PC-9 (cell line): Measurements from ENCODE around the gene ANKRD16. TPM values are rescaled to one million over a fixed set of nuclear protein-coding genes. Genes with fewer than 3 reads are reported as not detected.
"Not testable (repeated sequence)": the region's sequence is repeated elsewhere in the genome, so short reads cannot be mapped to it uniquely, and the experiment has no call there.

Experiments
- BruUV-seq: library from RNA; stranded (reverse); fragments of 400-500 nt; replicated peaks from 2 replicates; lab custom pipeline; 2021; lab: Mats Ljungman, UMichigan
- CTCF ChIA-PET: fragments of 300-600 bp; sonication (Branson Sonifier 250); formaldehyde crosslinking; loops from one replicate; lab custom pipeline; 2022; ENCODE audit warnings: antibody characterized with exemption; lab: Charles Lee
- POLR2A ChIA-PET: fragments of 300-600 bp; sonication (Branson Sonifier 250); formaldehyde crosslinking; loops from one replicate; lab custom pipeline; 2022; ENCODE audit warnings: antibody characterized with exemption; ENCODE audit not compliant: unreplicated experiment; lab: Charles Lee
- DNase-seq, 2 experiments: peaks; one replicate each; pipeline versions ENCODE4 v3.0.0 to v3.0.0-alpha.2; 2015 to 2022; ENCODE audit warnings: mixed read lengths in 1 of 2
- H2AFZ ChIP-seq: fragments of 200-600 bp; sonication (generic); 2 replicates; pipeline ENCODE4 v1.8.1; 2017; ENCODE audit warnings: antibody characterized with exemption
- H3F3A ChIP-seq: fragments of 200-600 bp; sonication (generic); 2 replicates; pipeline ENCODE4 v1.8.1; 2017; ENCODE audit warnings: antibody characterized with exemption, mild to moderate bottlenecking, low read depth; ENCODE audit not compliant: insufficient read depth
- H3K27ac ChIP-seq: fragments of 200-600 bp; sonication (generic); 2 replicates; pipeline ENCODE4 v1.6.1; 2016; ENCODE audit warnings: mixed run types
- H3K27me3 ChIP-seq: fragments of 200-600 bp; sonication (generic); 2 replicates; pipeline ENCODE4 v1.6.1; 2016; ENCODE audit warnings: low read depth, mixed run types; ENCODE audit not compliant: insufficient read depth
- H3K36me3 ChIP-seq: fragments of 200-600 bp; sonication (generic); 2 replicates; pipeline ENCODE4 v1.6.1; 2016; ENCODE audit warnings: low read depth, mixed run types
- H3K4me1 ChIP-seq: fragments of 200-600 bp; sonication (generic); replicated peaks from 2 replicates; pipeline ENCODE4 v1.6.1; 2016; ENCODE audit warnings: mixed run types; ENCODE audit not compliant: insufficient read depth
- H3K4me2 ChIP-seq: fragments of 200-600 bp; sonication (generic); 2 replicates; pipeline ENCODE4 v1.6.1; 2017; ENCODE audit warnings: mixed run types
- H3K4me3 ChIP-seq: fragments of 200-600 bp; sonication (generic); 2 replicates; pipeline ENCODE4 v1.6.1; 2016; ENCODE audit warnings: mixed run types
- H3K79me2 ChIP-seq: fragments of 200-600 bp; sonication (generic); 2 replicates; pipeline ENCODE4 v1.6.1; 2017; ENCODE audit warnings: low read depth, mixed run types
- H3K9me2 ChIP-seq: fragments of 200-600 bp; sonication (generic); 2 replicates; pipeline ENCODE4 v1.8.1; 2017; ENCODE audit warnings: mild to moderate bottlenecking; ENCODE audit not compliant: insufficient read depth
- H3K9me3 ChIP-seq: fragments of 200-600 bp; sonication (generic); 2 replicates; pipeline ENCODE4 v1.8.1; 2016; ENCODE audit warnings: low read depth; ENCODE audit not compliant: insufficient read depth
- H4K20me1 ChIP-seq: fragments of 200-600 bp; sonication (generic); 2 replicates; pipeline ENCODE4 v1.8.1; 2017; ENCODE audit not compliant: insufficient read depth
- EZH2 ChIP-seq: fragments of 200-600 bp; sonication (generic); IDR thresholded peaks from 2 replicates; pipeline ENCODE4 v1.8.0; 2017; ENCODE audit warnings: antibody characterized with exemption, low read depth
- intact Hi-C: fragments of 100-400 bp; cut with micrococcal nuclease; formaldehyde crosslinking; loops from one replicate; pipeline ENCODE4 v1.10.0; 2022; ENCODE audit not compliant: unreplicated experiment
- total RNA-seq: library from RNA; stranded (reverse); gene quantifications from 2 replicates; pipeline ENCODE4 v1.2.3, GENCODE V29; 2021
- TF ChIP-seq, protein P1 (sequence below): fragments of 200-600 bp; sonication (generic); conservative IDR thresholded peaks from 2 replicates; pipeline ENCODE4 v1.6.1; 2017; ENCODE audit warnings: mixed run types, antibody characterized with exemption, mild to moderate bottlenecking, moderate library complexity

The ANKRD16 gene
- total RNA-seq, 1 experiment from 2014 or later: 9.8 TPM

- no peak overlapping the region for H3K4me2 ChIP-seq
- no peaks in the 10 kb centered on the region for H3K9me3 ChIP-seq
- no peak overlapping the region for H3K4me3 ChIP-seq
- CTCF ChIA-PET: no interaction called here
- no TSS peak for BruUV-seq
- no peaks in the 10 kb centered on the region for H3K36me3 ChIP-seq
- POLR2A ChIA-PET: no interaction called here
- H3K4me1 ChIP-seq: peaks cover 6% of the 10 kb centered on the region
- intact Hi-C loops: no loop called here
- H3F3A ChIP-seq: no peaks in the 10 kb centered on the region
- no peaks in the 10 kb centered on the region for H3K79me2 ChIP-seq
- no peaks in the 10 kb centered on the region for H4K20me1 ChIP-seq
- DNase-seq: no peak
- TF ChIP-seq, protein P1, sequence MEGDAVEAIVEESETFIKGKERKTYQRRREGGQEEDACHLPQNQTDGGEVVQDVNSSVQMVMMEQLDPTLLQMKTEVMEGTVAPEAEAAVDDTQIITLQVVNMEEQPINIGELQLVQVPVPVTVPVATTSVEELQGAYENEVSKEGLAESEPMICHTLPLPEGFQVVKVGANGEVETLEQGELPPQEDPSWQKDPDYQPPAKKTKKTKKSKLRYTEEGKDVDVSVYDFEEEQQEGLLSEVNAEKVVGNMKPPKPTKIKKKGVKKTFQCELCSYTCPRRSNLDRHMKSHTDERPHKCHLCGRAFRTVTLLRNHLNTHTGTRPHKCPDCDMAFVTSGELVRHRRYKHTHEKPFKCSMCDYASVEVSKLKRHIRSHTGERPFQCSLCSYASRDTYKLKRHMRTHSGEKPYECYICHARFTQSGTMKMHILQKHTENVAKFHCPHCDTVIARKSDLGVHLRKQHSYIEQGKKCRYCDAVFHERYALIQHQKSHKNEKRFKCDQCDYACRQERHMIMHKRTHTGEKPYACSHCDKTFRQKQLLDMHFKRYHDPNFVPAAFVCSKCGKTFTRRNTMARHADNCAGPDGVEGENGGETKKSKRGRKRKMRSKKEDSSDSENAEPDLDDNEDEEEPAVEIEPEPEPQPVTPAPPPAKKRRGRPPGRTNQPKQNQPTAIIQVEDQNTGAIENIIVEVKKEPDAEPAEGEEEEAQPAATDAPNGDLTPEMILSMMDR: no peak
- TF ChIP-seq EZH2: no peak
- no peak overlapping the region for H2AFZ ChIP-seq
- H3K27ac ChIP-seq: no peak overlapping the region
- H3K9me2 ChIP-seq: no peaks in the 10 kb centered on the region
- H3K27me3 ChIP-seq: no peaks in the 10 kb centered on the region
These were observed 61.9 kb downstream of the ANKRD16 start for GRCh38 chr10:5827841-5828240.

DNA sequence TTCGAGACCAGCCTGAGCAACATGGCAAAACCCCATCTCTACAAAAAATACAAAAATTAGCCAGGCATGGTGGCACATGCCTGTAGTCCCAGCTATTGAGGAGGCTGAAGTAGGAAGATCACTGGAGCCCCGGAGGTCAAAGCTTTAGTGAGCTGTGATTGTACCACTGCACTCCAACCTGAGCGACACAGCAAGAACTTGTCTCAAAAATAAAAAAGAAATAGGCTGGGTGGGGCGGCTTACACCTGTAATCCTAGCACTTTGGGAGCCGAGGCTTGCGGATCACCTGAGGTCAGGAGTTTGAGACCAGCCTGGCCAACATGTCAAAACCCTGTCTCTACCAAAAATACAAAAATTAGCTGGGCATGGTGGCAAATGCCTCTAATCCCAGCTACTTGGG is 63.2 kb downstream of the ANKRD16 start:
- POLR2A ChIA-PET: interaction anchor here (0.6 kb wide), 1 partner anchor 9 kb away, joined by 3 read pairs; no protein-coding TSS in a partner anchor
- CTCF ChIA-PET: not testable (repeated sequence)

DNA sequence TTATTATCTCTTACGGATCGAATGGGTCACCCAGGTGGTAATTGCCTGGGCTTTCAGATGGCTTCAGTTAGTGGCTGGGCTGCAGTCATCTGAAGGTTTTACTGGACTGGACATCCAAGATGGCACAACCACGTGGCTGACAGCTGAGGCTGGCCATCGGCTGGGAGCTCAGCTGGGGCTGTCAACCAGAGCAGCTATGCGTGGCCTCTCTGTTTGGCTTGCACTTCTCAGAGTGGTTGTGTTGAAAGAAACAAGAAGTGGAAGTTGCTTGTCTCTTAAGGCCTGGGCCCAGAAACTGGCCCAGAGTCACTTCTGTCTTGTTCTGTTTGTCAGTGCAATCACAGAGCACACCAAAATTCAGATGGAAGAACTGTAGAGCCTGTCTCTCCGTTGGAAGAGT is 70.8 kb downstream of the ANKRD16 start:
- no TSS peak for BruUV-seq
- ChIA-PET POLR2A (no interaction called here), CTCF (no interaction called here)
- H3K4me3 ChIP-seq: no peak overlapping the region
- TF ChIP-seq, protein P1: no peak
- TF ChIP-seq EZH2: no peak
- peaks cover 6% of the 10 kb centered on the region; the same call in 1 of the 2 replicates for H3F3A ChIP-seq
- H3K4me1 ChIP-seq: peaks cover 10% of the 10 kb centered on the region; the same call in 1 of the 2 replicates
- no peaks in the 10 kb centered on the region for H3K9me3 ChIP-seq
- H3K9me2 ChIP-seq: no peaks in the 10 kb centered on the region
- intact Hi-C loops: no loop called here
- no peak overlapping the region for H2AFZ ChIP-seq
- H3K36me3 ChIP-seq: no peaks in the 10 kb centered on the region
- H3K27me3 ChIP-seq: no peaks in the 10 kb centered on the region
- no peak overlapping the region for H3K27ac ChIP-seq
- H4K20me1 ChIP-seq: no peaks in the 10 kb centered on the region
- H3K79me2 ChIP-seq: peaks cover 11% of the 10 kb centered on the region; the same call in 1 of the 2 replicates
- no peak for DNase-seq
- no peak overlapping the region for H3K4me2 ChIP-seq

More for the DNA sequence above, 63.2 kb downstream of the ANKRD16 start:
- H3K27me3 ChIP-seq, H4K20me1 ChIP-seq, DNase-seq, H3K9me3 ChIP-seq, H2AFZ ChIP-seq, H3K27ac ChIP-seq, H3K4me2 ChIP-seq, H3K79me2 ChIP-seq, H3K36me3 ChIP-seq, H3K4me1 ChIP-seq, intact Hi-C loops, BruUV-seq, H3K4me3 ChIP-seq, H3F3A ChIP-seq, H3K9me2 ChIP-seq: not testable (repeated sequence)

DNA sequence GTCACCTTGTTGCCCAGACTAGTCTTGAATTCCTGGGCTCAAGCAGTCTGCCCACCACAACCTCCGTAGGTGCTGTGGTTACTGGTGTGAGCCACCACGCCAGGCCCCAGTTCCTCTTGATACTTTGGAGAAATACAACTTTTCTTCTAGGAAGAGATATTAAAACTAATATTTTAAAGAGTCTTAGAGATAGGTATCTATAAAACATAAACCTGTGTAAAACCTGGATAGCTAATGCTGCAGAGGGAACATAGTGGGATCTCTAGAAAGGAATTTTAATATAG is 71.7 kb downstream of the ANKRD16 start:
- Histone ChIP-seq H3F3A (peaks cover 7% of the 10 kb centered on the region; the same call in 1 of the 2 replicates), H3K9me2 (no peaks in the 10 kb centered on the region), H3K36me3 (no peaks in the 10 kb centered on the region), H3K4me1 (peaks cover 10% of the 10 kb centered on the region; the same call in 1 of the 2 replicates), H3K4me3 (no peak overlapping the region), H2AFZ (no peak overlapping the region), H3K27me3 (no peaks in the 10 kb centered on the region), H3K9me3 (no peaks in the 10 kb centered on the region), H3K4me2 (no peak overlapping the region), H4K20me1 (no peaks in the 10 kb centered on the region), H3K79me2 (peaks cover 13% of the 10 kb centered on the region), H3K27ac (no peak overlapping the region)
- CTCF ChIA-PET: no interaction called here
- DNase-seq: no peak
- POLR2A ChIA-PET: no interaction called here
- TF ChIP-seq, protein P1: no peak
- no peak for TF ChIP-seq EZH2
- intact Hi-C loops: no loop called here
- BruUV-seq: no TSS peak
